ENCODE results near the gene SMCO3. TPM values are rescaled to one million over a fixed set of nuclear protein-coding genes. Genes with fewer than 3 reads are reported as not detected.

The SMCO3 gene
- total and polyA plus RNA-seq, 10 of the 15 experiments (the other 5 are each of a cell fraction or from before 2014, with no cell fraction given): 0.05 to 0.35 (median 0.10) TPM; not detected in 6

- no peak for TF ChIP-seq ETV6 (conservative IDR thresholded peaks at IDR 0.05 in 1 of 2, IDR thresholded peaks at IDR 0.05 in 1 of 2; ENCODE audit: borderline replicate concordance in 1 of 2, low read depth in 1 of 2)
- TF ChIP-seq NFYB (IDR thresholded peaks at IDR 0.05; ENCODE audit: insufficient read depth, low read depth, low read length): peak; percentile 86
- TF ChIP-seq CREB1 (IDR thresholded peaks at IDR 0.05; ENCODE audit: low read depth): peak; percentile 54; the same call in 1 of the 2 replicates
- peak; percentile 95 for TF ChIP-seq RFX5 (IDR thresholded peaks at IDR 0.05; ENCODE audit: low read depth, low read length)
- TF ChIP-seq EZH2 (IDR thresholded peaks at IDR 0.05; ENCODE audit: borderline replicate concordance, control insufficient read depth, low read depth, low read length): no peak
- TF ChIP-seq CREM (IDR thresholded peaks at IDR 0.05; ENCODE audit: low read depth): peak; percentile 36; the same call in 1 of the 2 replicates
- Histone ChIP-seq H3K9me3 (replicated peaks; ENCODE audit: control insufficient read depth, insufficient read depth, low read length) (no peaks in the 10 kb centered on the region), H4K20me1 (ENCODE audit: control insufficient read depth, insufficient read depth) (no peaks in the 10 kb centered on the region), H3K36me3 (ENCODE audit: control insufficient read depth in 2 of 2, insufficient read depth in 2 of 2, low read length in 1 of 2) (no peaks in the 10 kb centered on the region), H2AFZ (ENCODE audit: control insufficient read depth, low read depth, low read length) (no peak overlapping the region), H3K27ac (ENCODE audit: control insufficient read depth, insufficient read depth) (no peak overlapping the region), H3K27me3 (replicated peaks in 1 of 2; ENCODE audit: control insufficient read depth in 2 of 2, insufficient read depth in 2 of 2, low read length in 1 of 2) (no peaks in the 10 kb centered on the region), H3K4me1 (ENCODE audit: control insufficient read depth, insufficient read depth, low read length) (no peaks in the 10 kb centered on the region), H3K9ac (ENCODE audit: control insufficient read depth, insufficient read depth, low read length) (no peak overlapping the region), H3K4me3 (no peak overlapping the region), H3K4me2 (ENCODE audit: control insufficient read depth, insufficient read depth) (no peak overlapping the region), H3K79me2 (ENCODE audit: control insufficient read depth, insufficient read depth, low read length) (no peaks in the 10 kb centered on the region)
- FAIRE-seq: no peak
- ChIA-PET CTCF (interaction anchor here (0.6 to 1.9 kb wide), 3 partner anchors 17 to 167 kb away, joined by 3 to 7 read pairs (median 5); no protein-coding TSS in a partner anchor), RAD21 (ENCODE audit: unreplicated experiment) (no interaction called here), SMC1A (ENCODE audit: uncharacterized antibody, unreplicated experiment) (interaction anchor here (1.1 to 1.2 kb wide), 2 partner anchors 9 to 27 kb away, joined by 3 read pairs; no protein-coding TSS in a partner anchor), POLR2A (interaction anchor here (0.6 kb wide), 1 partner anchor 34 kb away, joined by 3 read pairs; no protein-coding TSS in a partner anchor)
- peak; percentile 98 for ATAC-seq
- intact Hi-C loops (cut with micrococcal nuclease; ENCODE audit: unreplicated experiment): no loop called here
- DNase-seq (ENCODE audit: low read depth, low spot score): peak; percentile 12
- in situ Hi-C loops (cut with MboI): no loop called here
- BruUV-seq (replicated peaks): no TSS peak
Observed at GRCh38 chr12:14828892-14829291, 14.9 kb upstream of the SMCO3 start.

GRCh38 chr12:14827043-14827442, 13.1 kb upstream of the SMCO3 start:
- POLR2A ChIA-PET: no interaction called here
- H3K36me3 ChIP-seq (ENCODE audit: control insufficient read depth in 2 of 2, insufficient read depth in 2 of 2, low read length in 1 of 2): no peaks in the 10 kb centered on the region
- TF ChIP-seq, protein P1, sequence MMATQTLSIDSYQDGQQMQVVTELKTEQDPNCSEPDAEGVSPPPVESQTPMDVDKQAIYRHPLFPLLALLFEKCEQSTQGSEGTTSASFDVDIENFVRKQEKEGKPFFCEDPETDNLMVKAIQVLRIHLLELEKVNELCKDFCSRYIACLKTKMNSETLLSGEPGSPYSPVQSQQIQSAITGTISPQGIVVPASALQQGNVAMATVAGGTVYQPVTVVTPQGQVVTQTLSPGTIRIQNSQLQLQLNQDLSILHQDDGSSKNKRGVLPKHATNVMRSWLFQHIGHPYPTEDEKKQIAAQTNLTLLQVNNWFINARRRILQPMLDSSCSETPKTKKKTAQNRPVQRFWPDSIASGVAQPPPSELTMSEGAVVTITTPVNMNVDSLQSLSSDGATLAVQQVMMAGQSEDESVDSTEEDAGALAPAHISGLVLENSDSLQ (IDR thresholded peaks at IDR 0.05): no peak
- TF ChIP-seq SPI1 (IDR thresholded peaks at IDR 0.05; ENCODE audit: borderline replicate concordance, insufficient read depth, low read depth, low read length) (no peak), ZNF217 (IDR thresholded peaks at IDR 0.05) (no peak), POLR2A (IDR thresholded peaks at IDR 0.05; ENCODE audit: low read depth, low read length) (no peak), BCL3 (IDR thresholded peaks at IDR 0.05; ENCODE audit: borderline replicate concordance, insufficient read depth, low read depth, low read length, poor library complexity, severe bottlenecking) (no peak)
- TF ChIP-seq, protein P2, sequence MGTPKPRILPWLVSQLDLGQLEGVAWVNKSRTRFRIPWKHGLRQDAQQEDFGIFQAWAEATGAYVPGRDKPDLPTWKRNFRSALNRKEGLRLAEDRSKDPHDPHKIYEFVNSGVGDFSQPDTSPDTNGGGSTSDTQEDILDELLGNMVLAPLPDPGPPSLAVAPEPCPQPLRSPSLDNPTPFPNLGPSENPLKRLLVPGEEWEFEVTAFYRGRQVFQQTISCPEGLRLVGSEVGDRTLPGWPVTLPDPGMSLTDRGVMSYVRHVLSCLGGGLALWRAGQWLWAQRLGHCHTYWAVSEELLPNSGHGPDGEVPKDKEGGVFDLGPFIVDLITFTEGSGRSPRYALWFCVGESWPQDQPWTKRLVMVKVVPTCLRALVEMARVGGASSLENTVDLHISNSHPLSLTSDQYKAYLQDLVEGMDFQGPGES (IDR thresholded peaks at IDR 0.05): no peak
- no peak for DNase-seq (ENCODE audit: low read depth, low spot score)
- intact Hi-C loops (cut with micrococcal nuclease; ENCODE audit: unreplicated experiment): no loop called here
- no peaks in the 10 kb centered on the region for H4K20me1 ChIP-seq (ENCODE audit: control insufficient read depth, insufficient read depth)
- no peak overlapping the region for H3K4me3 ChIP-seq
- in situ Hi-C loops (cut with MboI): no loop called here
- RAD21 ChIA-PET (ENCODE audit: unreplicated experiment): no interaction called here
- no peak overlapping the region for H3K9ac ChIP-seq (ENCODE audit: control insufficient read depth, insufficient read depth, low read length)
- no peaks in the 10 kb centered on the region for H3K27me3 ChIP-seq (replicated peaks in 1 of 2; ENCODE audit: control insufficient read depth in 2 of 2, insufficient read depth in 2 of 2, low read length in 1 of 2)
- WGBS (ENCODE audit: insufficient coverage, insufficient replicate concordance, low lambda C conversion rate, missing lambda C conversion rate): 64% methylated on average over 2 of the region's 2 CpGs
- no peak overlapping the region for H3K27ac ChIP-seq (ENCODE audit: control insufficient read depth, insufficient read depth)
- CTCF ChIA-PET: no interaction called here
- H3K9me3 ChIP-seq (replicated peaks; ENCODE audit: control insufficient read depth, insufficient read depth, low read length): no peaks in the 10 kb centered on the region; the same call in 2 of the 3 replicates
- H3K4me1 ChIP-seq (ENCODE audit: control insufficient read depth, insufficient read depth, low read length): no peaks in the 10 kb centered on the region
- no peak overlapping the region for H3K4me2 ChIP-seq (ENCODE audit: control insufficient read depth, insufficient read depth)
- SMC1A ChIA-PET (ENCODE audit: uncharacterized antibody, unreplicated experiment): no interaction called here
- H2AFZ ChIP-seq (ENCODE audit: control insufficient read depth, low read depth, low read length): no peak overlapping the region
- FAIRE-seq: no peak
- no peak for ATAC-seq
- H3K79me2 ChIP-seq (ENCODE audit: control insufficient read depth, insufficient read depth, low read length): no peaks in the 10 kb centered on the region
- BruUV-seq (replicated peaks): no TSS peak
